Measurements from ENCODE around the gene HOXC10.

Gene HOXC10

GRCh38 chr12:53953831-53954693 lies 30.9 kb upstream of the HOXC10 start:
- TF ChIP-seq CTCF (IDR thresholded peaks at IDR 0.05; ENCODE audit: unreplicated experiment in 3 of 3): no peak
- H3K36me3 Mint-ChIP-seq (ENCODE audit: low read depth): no peaks in the 10 kb centered on the region
- H3K4me3 Mint-ChIP-seq: no peak overlapping the region
- no peaks in the 10 kb centered on the region for H3K9me3 Mint-ChIP-seq
- peaks cover 100% of the 10 kb centered on the region for H3K27me3 Mint-ChIP-seq (ENCODE audit: low read depth)
- no peak overlapping the region for H3K27ac Mint-ChIP-seq
- H3K4me1 Mint-ChIP-seq: peaks cover 6% of the 10 kb centered on the region

- no peaks in the 10 kb centered on the region for H3K9me3 Mint-ChIP-seq
Observed at GRCh38 chr12:53954694-53955035, 30.3 kb upstream of the HOXC10 start, which contains the start of gene HOXC12. HOXC12 (plus strand) TSS chr12:53954903; CDS start chr12:53954930, 27 bp downstream.

GRCh38 chr12:53955036-53955775 lies 29.7 kb upstream of the HOXC10 start:
- Mint-ChIP-seq H3K27ac (no peak overlapping the region), H3K9me3 (no peaks in the 10 kb centered on the region), H3K27me3 (ENCODE audit: low read depth) (peaks cover 100% of the 10 kb centered on the region)

More at GRCh38 chr12:53954694-53955035, 30.3 kb upstream of the HOXC10 start, which contains the start of gene HOXC12:
- Mint-ChIP-seq H3K27me3 (ENCODE audit: low read depth) (peaks cover 100% of the 10 kb centered on the region), H3K36me3 (ENCODE audit: low read depth) (no peaks in the 10 kb centered on the region), H3K4me1 (peaks cover 6% of the 10 kb centered on the region), H3K4me3 (no peak within 1 kb of the TSS), H3K27ac (no peak within 1 kb of the TSS)
- TF ChIP-seq CTCF (IDR thresholded peaks at IDR 0.05; ENCODE audit: unreplicated experiment in 3 of 3): no peak

GRCh38 chr12:53955776-53956250 lies 29.1 kb upstream of the HOXC10 start:
- Mint-ChIP-seq H3K9me3 (no peaks in the 10 kb centered on the region), H3K36me3 (ENCODE audit: low read depth) (no peaks in the 10 kb centered on the region), H3K4me3 (no peak overlapping the region), H3K4me1 (peaks cover 6% of the 10 kb centered on the region), H3K27ac (no peak overlapping the region), H3K27me3 (ENCODE audit: low read depth) (peaks cover 100% of the 10 kb centered on the region)
- TF ChIP-seq CTCF (IDR thresholded peaks at IDR 0.05; ENCODE audit: unreplicated experiment in 3 of 3): no peak

More at GRCh38 chr12:53955036-53955775, 29.7 kb upstream of the HOXC10 start:
- no peaks in the 10 kb centered on the region for H3K36me3 Mint-ChIP-seq (ENCODE audit: low read depth)
- no peak overlapping the region for H3K4me3 Mint-ChIP-seq
- no peak for TF ChIP-seq CTCF (IDR thresholded peaks at IDR 0.05; ENCODE audit: unreplicated experiment in 3 of 3)
- peaks cover 6% of the 10 kb centered on the region for H3K4me1 Mint-ChIP-seq

GRCh38 chr12:53956251-53956887 lies 28.6 kb upstream of the HOXC10 start:
- Mint-ChIP-seq H3K4me3 (no peak overlapping the region), H3K9me3 (no peaks in the 10 kb centered on the region), H3K4me1 (peaks cover 6% of the 10 kb centered on the region), H3K27ac (no peak overlapping the region), H3K36me3 (ENCODE audit: low read depth) (no peaks in the 10 kb centered on the region), H3K27me3 (ENCODE audit: low read depth) (peaks cover 100% of the 10 kb centered on the region)
- TF ChIP-seq CTCF (IDR thresholded peaks at IDR 0.05; ENCODE audit: unreplicated experiment in 3 of 3): no peak

Measured in nephron (organoid).